ENCODE data around the gene PCDHGA10.
"Not testable (repeated sequence)": the region's sequence is repeated elsewhere in the genome, so short reads cannot be mapped to it uniquely, and the experiment has no call there.

The PCDHGA10 gene

GRCh38 chr5:141412854-141413539 lies at the start of gene PCDHGA10:
PCDHGA10 (plus strand) TSS chr5:141412987; CDS start chr5:141413176, 189 bp downstream.
- peak; percentile 70 for DNase-seq

- no peak for DNase-seq
Observed at GRCh38 chr5:141363952-141364660, 48.7 kb upstream of the PCDHGA10 start, which contains the start of gene PCDHGA5. PCDHGA5 (plus strand) TSS chr5:141364162; CDS start chr5:141364331, 169 bp downstream.

GRCh38 chr5:141366016-141366896 lies 46.5 kb upstream of the PCDHGA10 start:
- DNase-seq, result no peak

- DNase-seq, result no peak
Observed at GRCh38 chr5:141369994-141370848, 42.6 kb upstream of the PCDHGA10 start, which contains the start of gene PCDHGB3. PCDHGB3 (plus strand) TSS chr5:141370242; CDS start chr5:141370395, 153 bp downstream.

- DNase-seq, result no peak
Observed at GRCh38 chr5:141371572-141372475, 41.0 kb upstream of the PCDHGA10 start.

- DNase-seq, result no peak
Observed at GRCh38 chr5:141373673-141374317, 39.0 kb upstream of the PCDHGA10 start, which contains the start of gene PCDHGA6. PCDHGA6 (plus strand) TSS chr5:141373891; CDS start chr5:141374084, 193 bp downstream.

GRCh38 chr5:141374627-141375026 lies 38.2 kb upstream of the PCDHGA10 start:
- no peak for DNase-seq

- DNase-seq, result not testable (repeated sequence)
Observed at GRCh38 chr5:141375444-141376155, 37.2 kb upstream of the PCDHGA10 start.

GRCh38 chr5:141382469-141383294 lies 30.1 kb upstream of the PCDHGA10 start, which contains the start of gene PCDHGA7:
PCDHGA7 (plus strand) TSS chr5:141382742; CDS start chr5:141382900, 158 bp downstream.
- DNase-seq, result no peak

- DNase-seq, result no peak
Observed at GRCh38 chr5:141383345-141383744, 29.4 kb upstream of the PCDHGA10 start.

- no peak for DNase-seq
Observed at GRCh38 chr5:141384471-141385267, 28.1 kb upstream of the PCDHGA10 start.

GRCh38 chr5:141387557-141388311 lies 25.1 kb upstream of the PCDHGA10 start, which contains the start of gene PCDHGB4:
PCDHGB4 (plus strand) TSS chr5:141387698; CDS start chr5:141387885, 187 bp downstream.
- not testable (repeated sequence) for DNase-seq

GRCh38 chr5:141388661-141389060 lies 24.1 kb upstream of the PCDHGA10 start:
- DNase-seq, result no peak

- DNase-seq, result no peak
Observed at GRCh38 chr5:141389153-141390042, 23.4 kb upstream of the PCDHGA10 start.

- no peak for DNase-seq
Observed at GRCh38 chr5:141392429-141393198, 20.2 kb upstream of the PCDHGA10 start, which contains the start of gene PCDHGA8. PCDHGA8 (plus strand) TSS chr5:141392633; CDS start chr5:141392814, 181 bp downstream.

Data from 8988T (cell line).